ENCODE measurements around the gene VPS4B.

The VPS4B gene

GRCh38 chr18:63427558-63427957 is 5.3 kb upstream of the VPS4B start:
- DNase-seq: no peak

DNA sequence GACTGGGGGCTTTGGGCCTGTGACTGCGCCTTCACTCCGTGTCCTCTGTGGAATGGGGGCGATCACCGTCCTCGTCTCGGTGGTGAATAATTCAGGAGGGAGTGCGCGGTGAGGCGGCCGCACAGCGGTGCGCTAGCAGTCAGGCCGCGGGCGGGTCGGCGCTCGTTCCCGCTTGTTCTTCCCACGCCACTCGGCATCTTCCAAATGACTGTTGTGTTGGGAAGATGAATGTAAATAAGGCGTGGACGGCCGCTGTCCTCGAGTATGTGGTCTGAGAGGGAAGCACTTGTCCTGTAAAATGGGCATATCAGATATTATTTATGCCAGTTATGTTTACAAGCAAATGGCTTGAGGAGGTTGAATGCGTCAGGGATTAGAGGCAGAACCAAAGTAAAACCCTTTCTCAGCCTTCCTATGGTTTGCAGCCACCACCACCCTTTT is 608 bp upstream of the VPS4B start:
- no peak for DNase-seq

DNA sequence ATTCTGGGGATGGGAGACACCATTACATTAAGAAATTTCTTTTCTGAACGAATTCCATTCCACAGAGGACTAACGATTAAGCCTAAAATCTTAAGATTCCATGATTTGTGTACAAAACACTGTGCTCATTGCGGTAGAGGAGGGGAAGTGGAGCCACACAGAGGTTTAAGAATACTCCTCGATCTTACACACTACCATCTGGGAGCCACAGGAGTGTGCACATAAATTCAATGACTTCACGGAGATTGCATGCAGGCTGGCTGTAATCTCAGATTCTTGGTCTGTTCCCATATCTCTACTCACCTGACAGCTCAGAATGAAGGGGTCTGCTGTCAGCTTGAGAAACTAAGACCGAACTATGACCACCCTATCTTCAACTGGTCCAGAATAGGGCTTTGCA is 762 bp downstream of the VPS4B start:
- DNase-seq: no peak

- no peak for DNase-seq
These were observed 9.3 kb downstream of the VPS4B start for GRCh38 chr18:63412953-63413352.

- DNase-seq: no peak
These were observed 11.5 kb downstream of the VPS4B start for GRCh38 chr18:63410792-63411191.

DNA sequence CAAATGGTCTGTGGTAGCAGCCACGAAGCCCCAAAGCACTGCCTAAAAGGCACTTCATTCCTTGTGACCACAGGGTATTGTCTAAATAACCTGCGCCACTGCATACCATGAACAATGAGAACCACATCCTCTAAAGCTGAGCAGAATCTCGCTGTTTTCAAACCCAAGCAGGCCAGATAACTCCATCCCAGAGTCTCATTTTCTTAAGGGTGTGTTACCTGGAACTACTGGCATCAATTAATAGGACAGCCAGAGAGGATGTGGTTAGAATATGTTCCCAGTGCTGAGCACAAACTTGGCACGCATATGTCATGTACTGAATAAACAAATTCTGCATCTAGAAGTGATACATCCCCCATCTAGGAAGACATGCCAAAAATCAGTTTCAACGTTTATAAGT is 13.0 kb downstream of the VPS4B start:
- no peak for DNase-seq

DNA sequence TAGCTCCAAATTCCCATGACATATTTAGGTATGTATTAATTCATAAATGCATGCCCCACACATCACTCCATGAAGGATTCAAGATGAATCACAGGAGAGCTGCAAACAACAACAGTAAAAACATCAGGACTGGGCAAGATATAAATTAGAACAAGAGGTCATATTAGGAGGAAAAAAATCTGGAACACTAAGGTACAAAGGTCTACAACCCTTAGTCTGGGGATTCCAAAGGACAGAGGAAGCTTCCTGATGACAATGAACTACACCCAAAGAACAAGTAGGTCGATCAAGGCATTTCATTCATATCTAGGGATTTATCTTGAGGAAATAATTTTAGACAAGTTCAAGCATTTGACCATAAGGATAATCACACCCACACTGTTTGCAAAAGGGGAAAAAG is 14.5 kb downstream of the VPS4B start:
- DNase-seq: no peak

DNA sequence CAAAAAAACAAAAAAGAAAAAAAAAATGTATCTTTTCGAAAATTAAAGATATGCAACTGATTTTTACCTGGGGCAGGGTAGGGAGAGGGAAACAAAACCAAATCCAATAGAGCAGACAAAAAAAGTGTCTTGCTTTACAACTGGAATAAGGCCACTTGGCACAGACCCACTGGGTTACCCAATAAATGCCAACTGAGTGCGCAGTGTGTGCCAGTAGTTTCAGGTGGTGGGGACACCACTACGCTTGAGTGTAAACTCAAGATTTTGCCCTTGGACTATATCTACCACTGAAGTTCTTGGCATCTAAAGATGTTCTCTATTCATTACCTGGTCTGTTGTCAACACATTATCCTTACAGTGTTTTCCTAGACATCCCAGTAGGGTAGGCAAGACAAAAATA is 16.3 kb downstream of the VPS4B start:
- DNase-seq: no peak

- DNase-seq: no peak
These were observed 19.8 kb downstream of the VPS4B start for GRCh38 chr18:63402246-63403162.

DNA sequence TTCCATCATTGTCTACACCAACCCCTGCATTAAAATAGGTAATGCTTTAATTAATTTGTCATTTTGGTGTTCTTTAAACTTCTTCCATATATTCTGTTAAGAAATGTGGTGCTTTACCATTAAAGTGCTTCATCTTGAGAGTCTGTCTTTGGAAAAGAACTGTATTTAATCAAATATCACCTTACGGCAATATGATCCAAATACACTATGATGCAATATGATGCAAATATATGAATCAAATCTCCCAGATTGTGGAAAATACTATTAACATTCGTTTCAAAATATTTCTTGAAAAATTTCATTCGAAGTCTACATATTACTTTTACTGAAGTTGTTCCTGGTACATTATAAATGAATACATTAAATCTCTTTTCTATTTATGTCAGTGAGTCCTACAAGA is 23.0 kb downstream of the VPS4B start:
- no peak for DNase-seq

GRCh38 chr18:63397349-63397748 is 24.9 kb downstream of the VPS4B start:
- DNase-seq: no peak

DNA sequence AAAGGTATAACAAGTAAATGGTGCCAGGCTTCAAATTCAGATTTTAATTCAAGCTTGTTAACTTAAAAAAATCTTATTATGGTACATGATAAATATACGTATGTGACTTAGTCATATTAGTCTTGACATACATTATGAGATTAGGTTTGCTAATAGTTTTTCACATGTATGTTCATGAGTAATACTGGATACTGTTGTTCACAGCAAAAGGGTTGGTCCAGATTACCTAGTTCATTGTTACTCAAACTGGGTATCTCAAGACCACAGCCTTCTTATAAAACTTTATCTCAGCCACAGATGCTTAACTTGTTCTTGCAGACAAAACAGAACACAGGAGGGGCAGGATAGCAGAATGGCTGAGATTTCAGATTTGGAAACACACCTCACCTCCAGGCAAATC is 26.8 kb downstream of the VPS4B start:
- no peak for DNase-seq

- no peak for DNase-seq
These were observed 27.3 kb downstream of the VPS4B start for GRCh38 chr18:63394954-63395353.

GRCh38 chr18:63387861-63388260 is 34.4 kb downstream of the VPS4B start:
- no peak for DNase-seq

DNA sequence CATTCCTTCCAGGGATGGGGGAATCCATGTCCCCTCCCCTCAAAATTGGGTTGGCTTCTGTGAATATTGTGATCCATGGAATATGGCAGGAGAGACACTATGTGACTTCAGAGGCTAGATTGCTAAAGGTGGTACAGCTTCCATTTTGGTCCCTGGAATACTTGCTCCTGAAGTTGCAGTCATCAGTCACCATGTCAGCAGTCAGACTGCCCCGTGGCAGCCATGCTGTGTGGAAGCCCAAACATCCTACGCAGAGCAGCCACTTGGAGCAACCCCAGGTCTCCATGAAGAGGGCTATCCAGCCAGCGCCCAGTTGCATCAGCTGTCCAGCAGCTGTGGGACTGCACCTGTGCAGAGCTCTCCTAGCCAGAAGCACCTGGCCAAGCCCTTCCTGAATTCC is 39.4 kb downstream of the VPS4B start:
- DNase-seq: no peak

DNA sequence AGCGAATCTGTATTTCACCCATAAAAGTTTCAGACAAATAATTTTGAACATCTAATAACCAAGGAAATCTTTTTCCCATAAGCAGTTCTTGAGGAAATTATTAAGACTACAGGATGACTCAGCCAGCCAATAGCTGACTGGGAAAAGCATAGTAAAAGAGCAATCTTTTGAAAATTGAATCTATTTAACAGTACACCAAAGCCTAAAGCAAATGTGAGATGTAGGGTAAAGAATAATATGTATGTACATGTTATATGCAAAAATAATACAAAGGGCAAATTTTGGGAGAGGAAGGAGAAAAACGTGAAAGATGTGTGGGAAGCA is 42.7 kb downstream of the VPS4B start:
- no peak for DNase-seq

DNA sequence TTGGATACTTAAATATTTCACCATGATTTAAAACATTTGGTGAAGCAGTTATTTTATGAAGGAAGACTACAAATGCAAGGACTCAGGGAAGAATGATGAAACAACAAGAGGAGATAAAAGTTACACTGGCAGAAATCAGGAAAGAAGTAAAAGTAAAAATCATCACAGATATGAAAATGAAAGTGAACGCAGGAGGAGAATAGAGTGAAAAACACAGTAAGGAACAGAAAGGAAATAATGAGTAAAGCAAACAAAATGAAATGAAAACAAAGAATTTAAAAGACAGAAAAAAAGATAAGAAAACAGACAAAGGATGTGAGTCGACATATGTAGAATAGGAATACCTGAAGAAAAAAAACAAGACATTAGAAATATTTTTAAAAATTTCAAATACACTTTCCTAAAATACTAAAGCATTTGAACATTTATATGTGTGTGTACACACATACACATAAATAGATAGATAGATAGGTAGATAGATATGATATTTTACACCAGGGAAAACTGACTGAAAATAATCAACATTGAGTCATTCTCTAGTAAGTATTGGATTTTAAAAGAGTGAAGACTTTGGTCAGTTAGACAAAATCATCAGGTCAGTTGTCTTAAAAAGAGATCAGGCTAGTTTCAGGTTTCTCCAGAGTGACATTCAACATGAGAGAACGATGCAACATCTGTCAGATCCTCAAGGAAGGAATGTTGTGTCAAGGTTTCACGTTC is 43.2 kb downstream of the VPS4B start:
- no peak for DNase-seq

DNA sequence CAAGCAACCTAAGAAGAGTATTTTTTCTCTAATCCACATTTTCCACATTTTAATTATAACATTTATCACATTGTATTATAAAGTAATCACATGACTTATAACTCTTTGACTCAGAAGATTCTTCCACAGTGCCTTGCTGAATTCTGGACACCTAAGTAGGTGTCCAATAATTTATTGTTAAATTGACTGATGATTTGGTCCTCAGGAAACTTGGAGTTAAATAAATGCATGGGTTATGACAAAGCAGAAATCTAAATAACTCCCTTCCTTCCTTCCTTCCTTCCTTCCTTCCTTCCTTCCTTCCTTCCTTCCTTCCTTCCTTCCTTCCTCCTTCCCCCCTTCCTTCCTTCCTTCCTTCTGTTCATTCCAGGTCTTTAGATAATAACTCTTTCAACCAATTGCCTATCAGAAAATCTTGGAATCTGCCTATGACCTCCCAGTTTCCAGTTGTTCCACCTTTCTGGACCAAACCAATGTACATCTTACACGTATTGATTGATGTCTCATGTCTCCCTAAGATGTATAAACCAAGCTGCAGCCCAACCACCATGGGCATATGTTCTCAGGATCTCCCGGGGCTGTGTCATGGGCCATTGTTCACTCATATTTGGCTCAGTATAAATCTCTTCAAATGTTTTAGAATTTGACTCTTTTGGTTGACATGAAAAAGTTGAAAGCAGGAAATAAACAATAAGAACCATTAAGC is 44.8 kb downstream of the VPS4B start:
- no peak for DNase-seq

- DNase-seq: no peak
These were observed 45.7 kb downstream of the VPS4B start for GRCh38 chr18:63376538-63376937.

- no peak for DNase-seq
These were observed 47.7 kb downstream of the VPS4B start for GRCh38 chr18:63374540-63374939.

DNA sequence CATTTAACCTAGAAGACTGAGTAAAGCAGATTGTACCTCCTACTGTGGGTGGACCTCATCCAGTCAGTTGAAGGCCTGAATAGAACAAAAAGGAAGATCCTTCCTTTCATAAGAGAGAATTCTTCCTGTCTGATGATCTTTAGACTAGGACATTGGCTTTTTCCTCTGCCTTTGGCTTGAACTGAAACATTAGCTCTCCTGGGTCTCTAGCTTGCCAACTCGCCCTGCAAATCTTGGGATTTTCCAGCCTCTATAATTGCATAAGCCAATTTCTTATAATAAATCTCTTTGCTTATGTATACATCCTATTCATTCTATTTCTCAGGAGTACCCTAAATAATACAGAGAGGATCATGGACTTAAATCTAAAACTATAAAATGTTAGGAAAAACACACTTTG is 49.1 kb downstream of the VPS4B start:
- DNase-seq: no peak

GRCh38 chr18:63368611-63369010 is 53.7 kb downstream of the VPS4B start:
- DNase-seq: no peak

DNA sequence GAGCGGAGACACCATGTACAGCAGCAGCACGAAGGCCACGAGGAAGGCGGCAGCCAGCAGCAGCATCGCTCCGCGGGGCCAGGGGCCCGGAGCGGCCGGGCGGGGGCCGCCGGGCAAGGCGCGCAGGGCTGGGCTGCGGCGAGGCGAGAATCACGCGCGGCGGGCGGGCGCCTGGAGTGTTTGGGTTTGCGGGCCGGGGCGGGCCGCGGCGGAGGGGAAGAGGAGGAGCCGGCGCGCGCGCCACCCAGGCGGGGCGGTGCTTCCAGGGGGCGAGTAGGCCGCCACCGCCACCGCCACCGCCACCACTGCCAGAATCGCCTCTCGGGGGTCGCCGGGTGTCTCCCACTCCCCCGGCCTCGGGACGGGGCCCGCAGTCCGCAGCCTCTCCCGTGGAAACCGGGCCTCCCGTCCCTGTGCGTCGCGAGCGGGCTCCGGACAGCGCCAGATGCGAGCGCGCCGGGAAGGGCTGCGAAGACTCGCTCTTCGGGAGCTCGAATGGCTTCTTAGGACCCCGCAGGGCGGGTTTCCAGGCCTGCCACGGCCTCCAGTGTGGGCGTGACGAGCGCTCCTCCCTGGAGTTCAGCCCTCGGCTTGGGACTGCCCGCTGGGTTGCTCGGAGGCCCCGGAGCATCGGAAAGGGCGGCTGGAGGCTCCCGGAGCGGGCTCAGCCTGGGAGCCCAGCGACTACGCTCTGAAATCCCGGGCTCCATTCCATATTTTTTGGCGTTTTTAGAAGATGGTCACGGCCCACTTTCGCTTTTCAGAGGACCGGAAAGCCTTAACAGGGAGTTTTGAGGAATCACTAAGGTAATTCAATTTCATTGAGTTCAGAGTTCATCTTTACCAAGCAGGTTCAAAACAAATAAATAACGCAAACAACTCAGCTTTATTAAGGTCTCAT is 55.0 kb downstream of the VPS4B start, which contains the start of gene KDSR:
TSS of gene KDSR (minus strand) at position 154 of the 901 bp plus-strand sequence. CDS start at position 66, 88 bp downstream.
- peak; percentile 74 for DNase-seq
